A673 (cell line): Measurements from ENCODE around the gene TFCP2L1.

ENCODE experiments used
- EZH2 ChIP-seq: fragments of 200-600 bp; sonication (generic); IDR thresholded peaks from 2 replicates; pipeline ENCODE4 v1.6.1; 2017; ENCODE audit warnings: borderline replicate concordance, low read depth, mild to moderate bottlenecking, mixed read lengths, antibody characterized with exemption, low read length; ENCODE audit not compliant: poor library complexity, severe bottlenecking
- TF ChIP-seq, protein P1 (sequence below): fragments of 300-800, 200-600 bp; sonication (generic); conservative IDR thresholded peaks from 2 replicates; pipeline ENCODE4 v1.5.1; 2017; ENCODE audit warnings: low read depth, mild to moderate bottlenecking, antibody characterized with exemption, low read length, moderate library complexity, mixed read lengths

- TF ChIP-seq, protein P1, sequence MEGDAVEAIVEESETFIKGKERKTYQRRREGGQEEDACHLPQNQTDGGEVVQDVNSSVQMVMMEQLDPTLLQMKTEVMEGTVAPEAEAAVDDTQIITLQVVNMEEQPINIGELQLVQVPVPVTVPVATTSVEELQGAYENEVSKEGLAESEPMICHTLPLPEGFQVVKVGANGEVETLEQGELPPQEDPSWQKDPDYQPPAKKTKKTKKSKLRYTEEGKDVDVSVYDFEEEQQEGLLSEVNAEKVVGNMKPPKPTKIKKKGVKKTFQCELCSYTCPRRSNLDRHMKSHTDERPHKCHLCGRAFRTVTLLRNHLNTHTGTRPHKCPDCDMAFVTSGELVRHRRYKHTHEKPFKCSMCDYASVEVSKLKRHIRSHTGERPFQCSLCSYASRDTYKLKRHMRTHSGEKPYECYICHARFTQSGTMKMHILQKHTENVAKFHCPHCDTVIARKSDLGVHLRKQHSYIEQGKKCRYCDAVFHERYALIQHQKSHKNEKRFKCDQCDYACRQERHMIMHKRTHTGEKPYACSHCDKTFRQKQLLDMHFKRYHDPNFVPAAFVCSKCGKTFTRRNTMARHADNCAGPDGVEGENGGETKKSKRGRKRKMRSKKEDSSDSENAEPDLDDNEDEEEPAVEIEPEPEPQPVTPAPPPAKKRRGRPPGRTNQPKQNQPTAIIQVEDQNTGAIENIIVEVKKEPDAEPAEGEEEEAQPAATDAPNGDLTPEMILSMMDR = no peak
- no peak for TF ChIP-seq EZH2
Measured at GRCh38 chr2:121238828-121239227, 46.2 kb downstream of the TFCP2L1 start.
